Sigmoid colon (tissue), 7 donors: ENCODE data around the gene TMTC1. TPM values are rescaled to one million over a fixed set of nuclear protein-coding genes. Genes with fewer than 3 reads are reported as not detected.

Experiments used
- DNase-seq: peaks from one replicate; pipeline ENCODE4 v3.0.0-alpha.2; 2019
- H3K27ac ChIP-seq, 4 donors: fragments of 200-600 bp; sonication (generic); one replicate each; pipeline ENCODE4 v1.5.1; 2016 to 2019; ENCODE audit warnings: mild to moderate bottlenecking in 1 of 4
- H3K27me3 ChIP-seq, 3 donors: fragments of 200-600 bp; sonication (generic); one replicate each; pipeline ENCODE4 v1.5.1; 2019; ENCODE audit warnings: mild to moderate bottlenecking in 1 of 3
- H3K36me3 ChIP-seq, 4 donors: fragments of 200-600 bp; sonication (generic); one replicate each; pipeline ENCODE4 v1.5.1; 2016 to 2019
- H3K4me1 ChIP-seq, 4 donors: fragments of 200-600 bp; sonication (generic); one replicate each; pipeline ENCODE4 v1.5.1; 2017 to 2019
- H3K4me3 ChIP-seq, 4 donors: fragments of 200-600 bp; sonication (generic); one replicate each; pipeline ENCODE4 v1.5.1; 2017 to 2019; ENCODE audit warnings: mild to moderate bottlenecking in 2 of 4, moderate library complexity in 1 of 4
- H3K9me3 ChIP-seq, 4 donors: fragments of 200-600 bp in 3 of 4; sonication (generic) in 3 of 4; one replicate each; pipeline versions ENCODE4 v1.5.1 to v1.6.1; 2013 to 2019
- EP300 ChIP-seq, 4 donors: sonication (generic); formaldehyde crosslinking; IDR thresholded peaks; one replicate each; pipeline ENCODE4 v1.6.1; 2017; ENCODE audit warnings: antibody characterized with exemption in 4 of 4
- POLR2A ChIP-seq, 2 donors: fragments of 450-650 bp; IDR thresholded peaks; one replicate each; pipeline ENCODE4 v1.6.1; 2016; ENCODE audit warnings: antibody characterized with exemption in 2 of 2, mild to moderate bottlenecking in 2 of 2, moderate library complexity in 2 of 2
- POLR2AphosphoS5 ChIP-seq, 4 donors: sonication (generic); formaldehyde crosslinking; IDR thresholded peaks; one replicate each; pipeline ENCODE4 v1.6.1; 2017; ENCODE audit warnings: antibody characterized with exemption in 4 of 4
- WGBS, 2 donors: extraction: QIAGEN DNeasy Blood & Tissue Kit; methylation state at CpG; one replicate each; pipeline ENCODE4 v1.1.7; 2013; 5-methylcytosine and 5-hydroxymethylcytosine counted together
- intact Hi-C: fragments of 100-400 bp; cut with DNase I; formaldehyde crosslinking; loops from one replicate; pipeline ENCODE4 v1.15.1; 2023
- polyA plus RNA-seq, 3 donors: library from polyadenylated mRNA; stranded (reverse); fragments of 200-250 nt; gene quantifications; one replicate each; pipeline ENCODE4 v1.2.3, GENCODE V29; 2013
- total RNA-seq, 4 donors: library from RNA; depleted of rRNA; stranded (reverse); fragments of >200 nt; gene quantifications; one replicate each; pipeline ENCODE4 v1.1.0, GENCODE V29; 2016
- TF ChIP-seq, protein P1 (sequence below), 4 experiments: fragments of 450-650 bp in 3 of 4; fragments of 200-600 bp in 1 of 4; IDR thresholded peaks; one replicate each; pipeline ENCODE4 v1.5.1; 2016 to 2019; ENCODE audit warnings: antibody characterized with exemption in 4 of 4, mild to moderate bottlenecking in 3 of 4, moderate library complexity in 2 of 4
- donor health status: healthy with polysubstance abuse.
- donor health status: Bipolar disorder and iron deficiency.
- donor health status: healthy.

The TMTC1 gene
- total and polyA plus RNA-seq, 7 donors = 0.46 to 77.5 (median 61.5) TPM

DNA sequence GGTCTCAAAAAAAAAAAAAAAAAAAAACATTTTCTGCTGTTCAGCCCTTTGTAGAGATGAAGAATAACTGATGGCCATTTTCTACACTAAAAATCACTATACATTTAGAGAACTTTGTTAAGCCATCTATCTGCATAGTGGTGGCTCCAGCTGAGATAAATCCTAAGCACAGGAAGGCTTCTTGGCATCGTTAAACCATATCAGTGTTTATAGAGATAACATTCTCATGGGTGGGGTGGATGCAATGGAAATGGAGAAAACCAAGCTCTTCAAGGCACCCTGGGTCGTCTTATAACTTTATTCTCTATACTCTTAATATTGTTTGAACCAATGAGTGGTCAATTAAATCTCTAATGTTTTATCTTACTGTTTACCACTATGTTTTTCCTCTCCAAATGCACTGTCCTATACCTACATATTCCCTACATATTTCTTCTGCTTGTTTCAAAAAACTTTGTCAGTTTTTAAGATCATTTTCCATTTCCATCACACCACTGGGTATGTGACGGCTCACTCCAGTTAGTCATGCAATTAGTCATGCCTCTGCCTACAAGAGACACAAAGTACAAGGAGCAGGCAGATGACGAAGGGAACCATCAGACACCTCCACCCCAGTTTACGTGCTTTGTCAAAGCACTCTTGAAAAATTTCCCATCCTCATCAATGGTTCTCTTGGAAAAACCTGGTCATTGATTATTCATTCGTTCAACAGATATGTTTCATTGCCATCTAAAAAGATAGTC, 166.9 kb downstream of the TMTC1 start:
- Histone ChIP-seq H3K36me3 (peaks cover 0 to 3% (median 0%) of the 10 kb centered on the region in 4 donors), H3K27me3 (no peaks in the 10 kb centered on the region), H3K27ac (no peak overlapping the region), H3K9me3 (no peaks in the 10 kb centered on the region), H3K4me3 (no peak overlapping the region), H3K4me1 (peaks cover 0 to 5% (median 4%) of the 10 kb centered on the region in 4 donors)
- no peak for DNase-seq
- 66 to 77% methylated on average over 6 of the region's 6 CpGs for WGBS, 2 donors
- intact Hi-C loops = no loop called here
- TF ChIP-seq POLR2AphosphoS5 (IDR thresholded peaks at IDR 0.05) (no peak), POLR2A (IDR thresholded peaks at IDR 0.05) (no peak), EP300 (IDR thresholded peaks at IDR 0.05) (no peak)
- TF ChIP-seq, protein P1, sequence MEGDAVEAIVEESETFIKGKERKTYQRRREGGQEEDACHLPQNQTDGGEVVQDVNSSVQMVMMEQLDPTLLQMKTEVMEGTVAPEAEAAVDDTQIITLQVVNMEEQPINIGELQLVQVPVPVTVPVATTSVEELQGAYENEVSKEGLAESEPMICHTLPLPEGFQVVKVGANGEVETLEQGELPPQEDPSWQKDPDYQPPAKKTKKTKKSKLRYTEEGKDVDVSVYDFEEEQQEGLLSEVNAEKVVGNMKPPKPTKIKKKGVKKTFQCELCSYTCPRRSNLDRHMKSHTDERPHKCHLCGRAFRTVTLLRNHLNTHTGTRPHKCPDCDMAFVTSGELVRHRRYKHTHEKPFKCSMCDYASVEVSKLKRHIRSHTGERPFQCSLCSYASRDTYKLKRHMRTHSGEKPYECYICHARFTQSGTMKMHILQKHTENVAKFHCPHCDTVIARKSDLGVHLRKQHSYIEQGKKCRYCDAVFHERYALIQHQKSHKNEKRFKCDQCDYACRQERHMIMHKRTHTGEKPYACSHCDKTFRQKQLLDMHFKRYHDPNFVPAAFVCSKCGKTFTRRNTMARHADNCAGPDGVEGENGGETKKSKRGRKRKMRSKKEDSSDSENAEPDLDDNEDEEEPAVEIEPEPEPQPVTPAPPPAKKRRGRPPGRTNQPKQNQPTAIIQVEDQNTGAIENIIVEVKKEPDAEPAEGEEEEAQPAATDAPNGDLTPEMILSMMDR (IDR thresholded peaks at IDR 0.05) = no peak

- Histone ChIP-seq H3K36me3 (peaks cover 0 to 3% (median 0%) of the 10 kb centered on the region in 4 donors), H3K4me1 (peaks cover 0 to 25% (median 24%) of the 10 kb centered on the region in 4 donors), H3K4me3 (no peak overlapping the region), H3K27me3 (no peaks in the 10 kb centered on the region), H3K9me3 (no peaks in the 10 kb centered on the region), H3K27ac (no peak overlapping the region)
- WGBS, 2 donors = 86 to 87% methylated on average over 2 of the region's 2 CpGs
- no peak for DNase-seq
- intact Hi-C loops = no loop called here
- TF ChIP-seq, protein P1 (IDR thresholded peaks at IDR 0.05) = no peak
These were observed 168.9 kb downstream of the TMTC1 start for GRCh38 chr12:29614694-29615325.

DNA sequence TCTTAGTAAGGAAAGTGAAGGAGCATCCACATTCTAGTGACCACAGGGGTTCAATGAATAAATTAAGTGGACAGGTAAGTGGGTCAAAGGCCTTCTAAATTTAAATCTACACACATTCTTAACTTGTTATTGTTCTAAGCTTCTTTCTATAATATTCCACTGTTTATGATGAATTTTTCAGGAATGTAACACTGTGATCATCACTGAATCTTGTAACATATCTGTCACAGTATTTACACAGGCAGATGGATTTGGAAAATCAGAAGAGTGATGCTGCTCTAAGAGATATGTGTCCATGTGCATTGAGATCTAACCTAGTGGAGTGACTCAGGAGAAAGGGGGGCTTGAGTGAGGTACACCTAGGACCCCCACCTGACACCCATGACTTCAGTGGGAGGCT, 170.8 kb downstream of the TMTC1 start:
- Histone ChIP-seq H3K4me1 (peaks cover 0 to 39% (median 32%) of the 10 kb centered on the region in 4 donors), H3K36me3 (peaks cover 0 to 3% (median 0%) of the 10 kb centered on the region in 4 donors), H3K27me3 (no peaks in the 10 kb centered on the region), H3K4me3 (no peak overlapping the region), H3K27ac (no peak overlapping the region), H3K9me3 (no peaks in the 10 kb centered on the region)
- no peak for TF ChIP-seq POLR2AphosphoS5 (IDR thresholded peaks at IDR 0.05)
- no peak for TF ChIP-seq EP300 (IDR thresholded peaks at IDR 0.05)
- TF ChIP-seq, protein P1 (IDR thresholded peaks at IDR 0.05) = no peak
- TF ChIP-seq POLR2A (IDR thresholded peaks at IDR 0.05) = no peak
- no peak for DNase-seq
- intact Hi-C loops = no loop called here

GRCh38 chr12:29611906-29612305, 171.8 kb downstream of the TMTC1 start:
- TF ChIP-seq POLR2A (IDR thresholded peaks at IDR 0.05) (no peak), EP300 (IDR thresholded peaks at IDR 0.05) (no peak), POLR2AphosphoS5 (IDR thresholded peaks at IDR 0.05) (peak in 2 of 4 donors; percentile 16 to 34)
- no peak for DNase-seq
- WGBS, 2 donors = 50 to 71% methylated on average over 3 of the region's 3 CpGs
- H3K36me3 ChIP-seq = peaks cover 0 to 3% (median 0%) of the 10 kb centered on the region in 4 donors
- no peak overlapping the region for H3K27ac ChIP-seq
- H3K9me3 ChIP-seq = no peaks in the 10 kb centered on the region
- intact Hi-C loops = no loop called here
- H3K27me3 ChIP-seq = no peaks in the 10 kb centered on the region
- H3K4me1 ChIP-seq = peaks cover 0 to 39% (median 32%) of the 10 kb centered on the region in 4 donors
- H3K4me3 ChIP-seq = no peak overlapping the region

GRCh38 chr12:29610473-29611170, 173.1 kb downstream of the TMTC1 start:
- intact Hi-C loops = no loop called here
- 84 to 85% methylated on average over 7 of the region's 7 CpGs for WGBS, 2 donors
- H3K9me3 ChIP-seq = no peaks in the 10 kb centered on the region
- H3K27ac ChIP-seq = no peak overlapping the region
- TF ChIP-seq POLR2AphosphoS5 (IDR thresholded peaks at IDR 0.05) = no peak
- TF ChIP-seq POLR2A (IDR thresholded peaks at IDR 0.05) = no peak
- TF ChIP-seq, protein P1 (IDR thresholded peaks at IDR 0.05) = no peak
- no peak for TF ChIP-seq EP300 (IDR thresholded peaks at IDR 0.05)
- H3K36me3 ChIP-seq = peaks cover 0 to 3% (median 0%) of the 10 kb centered on the region in 4 donors
- H3K4me3 ChIP-seq = no peak overlapping the region
- peaks cover 0 to 39% (median 32%) of the 10 kb centered on the region in 4 donors for H3K4me1 ChIP-seq
- H3K27me3 ChIP-seq = no peaks in the 10 kb centered on the region
- DNase-seq = no peak
